OCI-LY7 (cell line): ENCODE results near the gene AKT3. TPM values are rescaled to one million over a fixed set of nuclear protein-coding genes. Genes with fewer than 3 reads are reported as not detected.

Experiments used
- BruUV-seq: library from RNA; stranded (reverse); fragments of 400-500 nt; replicated peaks from 2 replicates; lab custom pipeline; 2021; lab: Mats Ljungman, UMichigan
- CTCF ChIA-PET: fragments of 300-600 bp; sonication (Branson Sonifier 250); formaldehyde crosslinking; loops from one replicate; lab custom pipeline; 2022; ENCODE audit warnings: antibody characterized with exemption; ENCODE audit not compliant: unreplicated experiment; lab: Charles Lee
- POLR2A ChIA-PET: fragments of 300-600 bp; sonication (Branson Sonifier 250); formaldehyde crosslinking; loops from one replicate; lab custom pipeline; 2022; ENCODE audit warnings: antibody characterized with exemption; lab: Charles Lee
- DNase-seq: peaks from one replicate; pipeline ENCODE4 v3.0.0-alpha.2; 2015; ENCODE audit warnings: low spot score
- H2AFZ ChIP-seq: fragments of 200-600 bp; sonication (generic), shearing (Covaris generic); 2 replicates; pipeline ENCODE4 v1.6.1; 2014; ENCODE audit warnings: mild to moderate bottlenecking, antibody characterized with exemption, low read length, moderate library complexity
- H3K27ac ChIP-seq: fragments of 200-600 bp; sonication (generic); 2 replicates; pipeline ENCODE4 v1.5.1; 2014; ENCODE audit warnings: mixed run types, low read depth, mild to moderate bottlenecking, moderate library complexity, low read length, inconsistent platforms; ENCODE audit not compliant: poor library complexity, severe bottlenecking
- H3K36me3 ChIP-seq: fragments of 200-600 bp; sonication (generic); 2 replicates; pipeline ENCODE4 v1.6.1; 2014; ENCODE audit warnings: mild to moderate bottlenecking, antibody characterized with exemption, low read length, moderate library complexity, mixed read lengths; ENCODE audit not compliant: insufficient read depth
- H3K4me1 ChIP-seq: fragments of 200-600 bp; sonication (generic); 2 replicates; pipeline ENCODE4 v1.5.1; 2014; ENCODE audit warnings: mild to moderate bottlenecking, low read length; ENCODE audit not compliant: insufficient read depth, poor library complexity, severe bottlenecking
- H3K4me2 ChIP-seq: fragments of 200-600 bp; sonication (generic); 2 replicates; pipeline ENCODE4 v1.6.1; 2014; ENCODE audit warnings: mild to moderate bottlenecking, low read length
- H3K4me3 ChIP-seq: fragments of 200-600 bp; sonication (generic); 2 replicates; pipeline ENCODE4 v1.5.1; 2014; ENCODE audit warnings: mild to moderate bottlenecking, low read depth, low read length; ENCODE audit not compliant: poor library complexity, severe bottlenecking
- H3K79me2 ChIP-seq: fragments of 200-600 bp; sonication (generic); 2 replicates; pipeline ENCODE4 v1.6.1; 2016; ENCODE audit warnings: low read depth, mild to moderate bottlenecking, low read length, moderate library complexity, mixed read lengths; ENCODE audit not compliant: insufficient read depth
- H3K9me2 ChIP-seq: fragments of 200-600 bp; sonication (generic); 2 replicates; pipeline ENCODE4 v1.6.1; 2016; ENCODE audit warnings: mild to moderate bottlenecking, low read length, mixed read lengths; ENCODE audit not compliant: insufficient read depth
- H3K9me3 ChIP-seq: fragments of 200-600 bp; sonication (generic); 2 replicates; pipeline ENCODE4 v1.6.1; 2014; ENCODE audit warnings: mild to moderate bottlenecking, mixed run types, low read length, mixed read lengths
- H4K20me1 ChIP-seq: fragments of 200-600 bp; sonication (generic); 2 replicates; pipeline ENCODE4 v1.6.1; 2014; ENCODE audit warnings: mild to moderate bottlenecking, antibody characterized with exemption, low read length, moderate library complexity, mixed read lengths; ENCODE audit not compliant: insufficient read depth
- EZH2phosphoT487 ChIP-seq: fragments of 200-600 bp; sonication (generic); IDR thresholded peaks from 2 replicates; pipeline ENCODE4 v1.6.1; 2018; ENCODE audit warnings: low read depth, borderline replicate concordance, mild to moderate bottlenecking, mixed run types, antibody characterized with exemption, low read length, moderate library complexity, mixed read lengths
- intact Hi-C: fragments of 100-400 bp; cut with micrococcal nuclease; formaldehyde crosslinking; loops from one replicate; pipeline ENCODE4 v1.10.0; 2022; ENCODE audit not compliant: unreplicated experiment
- total RNA-seq, 2 experiments: library from RNA; depleted of rRNA in 1 of 2; stranded (reverse); fragments of >200 nt in 1 of 2; shearing (Covaris generic) in 1 of 2; gene quantifications; 2 replicates each; pipeline ENCODE4 v1.2.3, GENCODE V29; 2014 to 2022
- TF ChIP-seq, protein P1 (sequence below): fragments of 200-600 bp; sonication (generic); conservative IDR thresholded peaks from 2 replicates; pipeline ENCODE4 v1.5.1; 2014; ENCODE audit warnings: mild to moderate bottlenecking, antibody characterized with exemption, low read length, moderate library complexity, mixed read lengths

AKT3 gene
- total RNA-seq, 2 experiments from 2014 or later, result 0.29 TPM; not detected in 1

DNA sequence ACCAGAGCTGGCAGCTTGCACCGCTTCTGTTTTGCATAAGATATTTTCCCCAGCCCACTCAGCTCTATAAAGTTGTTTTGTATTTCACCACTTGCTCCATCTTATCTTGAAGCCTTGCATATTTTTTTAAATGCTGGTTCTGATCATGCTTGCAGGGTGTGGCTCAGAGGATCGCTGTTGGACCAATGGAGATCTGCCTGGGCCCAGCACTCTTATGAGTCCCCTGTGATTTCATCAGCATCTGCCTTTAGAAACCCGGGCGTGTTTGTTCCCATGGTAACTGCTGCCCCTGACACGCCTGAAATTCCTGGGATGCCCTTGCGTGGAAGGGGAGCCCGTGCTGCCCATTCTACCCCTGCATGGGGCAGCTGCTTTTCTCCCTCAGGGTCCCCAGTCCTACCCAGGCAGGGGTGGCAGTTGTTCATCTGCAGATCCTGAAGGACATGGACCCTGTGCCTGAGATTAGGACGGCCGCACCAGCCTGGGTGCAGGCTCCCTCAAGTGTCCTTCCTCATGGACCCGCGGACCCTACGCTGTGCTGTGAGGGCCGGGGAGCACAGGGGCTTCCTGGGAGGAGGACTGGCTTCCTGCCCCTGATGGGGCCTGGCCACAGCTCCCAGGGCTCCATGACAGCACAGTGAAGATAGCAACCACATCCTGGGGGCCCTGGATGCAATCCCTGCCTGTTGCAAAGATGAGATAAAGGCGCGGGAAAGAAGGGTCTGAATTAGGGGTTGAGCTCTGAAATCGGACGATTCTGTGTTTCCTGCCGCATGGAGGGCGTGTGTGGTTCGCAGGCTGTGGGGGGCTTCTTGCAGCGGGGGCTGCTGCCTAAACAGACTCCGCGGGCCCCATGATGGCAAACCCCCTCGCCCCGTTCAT lies 367.7 kb downstream of the AKT3 start:
- no peak for DNase-seq
- no peak for TF ChIP-seq EZH2phosphoT487
- TF ChIP-seq, protein P1, sequence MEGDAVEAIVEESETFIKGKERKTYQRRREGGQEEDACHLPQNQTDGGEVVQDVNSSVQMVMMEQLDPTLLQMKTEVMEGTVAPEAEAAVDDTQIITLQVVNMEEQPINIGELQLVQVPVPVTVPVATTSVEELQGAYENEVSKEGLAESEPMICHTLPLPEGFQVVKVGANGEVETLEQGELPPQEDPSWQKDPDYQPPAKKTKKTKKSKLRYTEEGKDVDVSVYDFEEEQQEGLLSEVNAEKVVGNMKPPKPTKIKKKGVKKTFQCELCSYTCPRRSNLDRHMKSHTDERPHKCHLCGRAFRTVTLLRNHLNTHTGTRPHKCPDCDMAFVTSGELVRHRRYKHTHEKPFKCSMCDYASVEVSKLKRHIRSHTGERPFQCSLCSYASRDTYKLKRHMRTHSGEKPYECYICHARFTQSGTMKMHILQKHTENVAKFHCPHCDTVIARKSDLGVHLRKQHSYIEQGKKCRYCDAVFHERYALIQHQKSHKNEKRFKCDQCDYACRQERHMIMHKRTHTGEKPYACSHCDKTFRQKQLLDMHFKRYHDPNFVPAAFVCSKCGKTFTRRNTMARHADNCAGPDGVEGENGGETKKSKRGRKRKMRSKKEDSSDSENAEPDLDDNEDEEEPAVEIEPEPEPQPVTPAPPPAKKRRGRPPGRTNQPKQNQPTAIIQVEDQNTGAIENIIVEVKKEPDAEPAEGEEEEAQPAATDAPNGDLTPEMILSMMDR, result no peak
- Histone ChIP-seq H4K20me1 (no peaks in the 10 kb centered on the region), H3K4me3 (no peak overlapping the region), H3K4me2 (no peak overlapping the region), H3K36me3 (no peaks in the 10 kb centered on the region), H3K4me1 (no peaks in the 10 kb centered on the region), H3K9me2 (no peaks in the 10 kb centered on the region), H3K79me2 (no peaks in the 10 kb centered on the region), H3K9me3 (no peaks in the 10 kb centered on the region), H3K27ac (no peak overlapping the region), H2AFZ (no peak overlapping the region)
- BruUV-seq, result no TSS peak
- intact Hi-C loops, result no loop called here
- POLR2A ChIA-PET, result interaction anchor here (0.6 kb wide), 1 partner anchor 44 kb away, joined by 5 read pairs; no protein-coding TSS in a partner anchor
- CTCF ChIA-PET, result no interaction called here

DNA sequence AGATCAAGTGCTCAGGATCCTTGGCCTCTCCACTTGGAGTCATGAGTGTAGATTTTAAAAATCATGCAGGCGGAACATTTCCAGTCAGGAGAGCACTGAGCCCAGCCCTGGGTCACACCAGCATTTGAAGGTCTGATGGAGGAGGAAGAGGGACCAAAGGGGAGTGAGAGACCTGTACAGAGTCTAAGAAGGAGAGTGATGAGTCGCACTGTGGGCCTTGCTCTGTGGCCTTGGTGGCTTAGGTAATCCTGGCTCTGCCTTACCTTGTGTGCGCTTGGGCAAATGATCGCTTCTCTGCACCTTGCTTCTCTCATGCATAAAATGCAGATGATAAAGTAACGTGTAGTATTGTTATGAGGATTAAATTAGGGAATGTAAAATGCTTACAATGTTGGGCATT lies 368.9 kb downstream of the AKT3 start:
- Histone ChIP-seq H3K4me3 (no peak overlapping the region), H3K9me3 (no peaks in the 10 kb centered on the region), H3K27ac (no peak overlapping the region), H3K4me1 (no peaks in the 10 kb centered on the region), H2AFZ (no peak overlapping the region), H4K20me1 (no peaks in the 10 kb centered on the region), H3K36me3 (no peaks in the 10 kb centered on the region), H3K4me2 (no peak overlapping the region), H3K9me2 (no peaks in the 10 kb centered on the region), H3K79me2 (no peaks in the 10 kb centered on the region)
- CTCF ChIA-PET, result no interaction called here
- intact Hi-C loops, result no loop called here
- BruUV-seq, result no TSS peak
- no peak for DNase-seq
- TF ChIP-seq, protein P1, result no peak
- no peak for TF ChIP-seq EZH2phosphoT487
- POLR2A ChIA-PET, result interaction anchor here (0.7 kb wide), 2 partner anchors 129 to 548 kb away, joined by 4 to 6 read pairs; no protein-coding TSS in a partner anchor
